Transverse colon (tissue), 4 donors: ENCODE results near the gene BCL11A.

Source experiments
- CTCF ChIP-seq, 5 experiments: fragments of 200-600 bp in 3 of 5; fragments of 450-650 bp in 2 of 5; sonication (generic) in 3 of 5; IDR thresholded peaks; 1 replicate in 2 of 5; 2 replicates in 3 of 5; pipeline ENCODE4 v1.5.1; 2016 to 2017; ENCODE audit warnings: antibody characterized with exemption in 5 of 5, inconsistent platforms in 3 of 5, mild to moderate bottlenecking in 2 of 5, moderate library complexity in 1 of 5
- POLR2AphosphoS5 ChIP-seq, 3 donors: sonication (generic); formaldehyde crosslinking; IDR thresholded peaks; one replicate each; pipeline ENCODE4 v1.6.1; 2016; ENCODE audit warnings: antibody characterized with exemption in 3 of 3

GRCh38 chr2:60497500-60497899, 56.0 kb downstream of the BCL11A start:
- TF ChIP-seq CTCF (IDR thresholded peaks at IDR 0.05) = no peak
- no peak for TF ChIP-seq POLR2AphosphoS5 (IDR thresholded peaks at IDR 0.05)
